GM21381 (cell line): Measurements from ENCODE around the gene MAX.

Source experiments
- ATAC-seq: cut with Tn5 transposase; IDR thresholded peaks from one replicate; pipeline ENCODE4 v1.9.1; 2021; ENCODE audit warnings: mild to moderate bottlenecking, moderate library complexity; ENCODE audit not compliant: unreplicated experiment

Gene MAX, protein sequence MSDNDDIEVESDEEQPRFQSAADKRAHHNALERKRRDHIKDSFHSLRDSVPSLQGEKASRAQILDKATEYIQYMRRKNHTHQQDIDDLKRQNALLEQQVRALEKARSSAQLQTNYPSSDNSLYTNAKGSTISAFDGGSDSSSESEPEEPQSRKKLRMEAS

DNA sequence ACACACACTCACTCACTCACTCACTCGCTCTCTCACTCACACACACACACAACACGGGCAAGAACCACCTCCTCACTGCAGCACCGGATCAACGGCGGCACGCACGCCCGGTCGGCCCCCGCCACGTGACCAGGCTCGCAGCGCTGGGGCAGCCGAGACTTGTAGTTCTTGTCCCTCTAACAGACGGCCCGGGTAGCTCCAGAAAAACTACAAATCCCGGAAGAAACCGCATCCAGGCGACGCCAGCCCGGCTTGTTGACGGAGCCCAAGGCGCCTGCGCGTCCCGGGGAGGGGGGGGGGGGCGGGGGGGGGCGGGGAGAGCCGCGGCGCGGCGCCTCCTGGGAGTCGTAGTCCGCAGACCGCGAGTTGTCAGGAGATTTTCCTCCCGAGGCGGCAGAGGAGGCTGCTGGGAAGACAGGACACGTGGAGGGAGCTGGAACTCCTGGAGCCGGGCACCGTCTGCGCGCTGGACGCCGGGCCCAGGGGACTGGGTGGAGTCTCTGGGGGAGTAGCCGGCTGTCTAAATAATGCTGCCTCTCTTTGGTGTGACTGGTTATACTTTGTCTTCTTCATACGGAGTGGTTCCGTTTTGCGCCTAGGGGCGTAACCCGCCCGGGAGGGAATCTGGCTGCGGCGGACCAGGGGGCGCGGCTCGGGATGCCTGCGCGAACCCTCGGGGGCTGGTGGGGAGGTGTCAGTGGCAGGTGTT is at the start of gene MAX:
Gene MAX, minus strand, starts transcription at position 77 of the 709 bp plus-strand sequence. CDS start 178 bp downstream, outside the sequence.
- ATAC-seq = peak; percentile 82

DNA sequence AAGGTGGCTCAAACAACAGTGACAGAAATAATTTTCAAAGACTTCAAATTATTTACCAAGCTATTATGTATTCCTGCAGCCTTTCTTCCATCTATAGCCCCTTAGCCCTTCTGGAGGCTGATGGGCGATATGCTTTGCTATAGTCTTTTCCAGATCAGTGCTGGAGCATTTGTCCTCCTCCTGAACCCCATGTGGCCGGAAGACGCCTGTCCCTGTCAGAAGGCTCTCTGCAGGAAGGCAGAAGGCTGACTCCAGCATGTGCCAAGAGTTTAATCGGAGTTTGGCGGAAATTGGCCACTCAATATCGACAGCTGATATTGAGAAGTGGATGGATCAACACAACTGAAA is 49.3 kb upstream of the MAX start:
- ATAC-seq = no peak

DNA sequence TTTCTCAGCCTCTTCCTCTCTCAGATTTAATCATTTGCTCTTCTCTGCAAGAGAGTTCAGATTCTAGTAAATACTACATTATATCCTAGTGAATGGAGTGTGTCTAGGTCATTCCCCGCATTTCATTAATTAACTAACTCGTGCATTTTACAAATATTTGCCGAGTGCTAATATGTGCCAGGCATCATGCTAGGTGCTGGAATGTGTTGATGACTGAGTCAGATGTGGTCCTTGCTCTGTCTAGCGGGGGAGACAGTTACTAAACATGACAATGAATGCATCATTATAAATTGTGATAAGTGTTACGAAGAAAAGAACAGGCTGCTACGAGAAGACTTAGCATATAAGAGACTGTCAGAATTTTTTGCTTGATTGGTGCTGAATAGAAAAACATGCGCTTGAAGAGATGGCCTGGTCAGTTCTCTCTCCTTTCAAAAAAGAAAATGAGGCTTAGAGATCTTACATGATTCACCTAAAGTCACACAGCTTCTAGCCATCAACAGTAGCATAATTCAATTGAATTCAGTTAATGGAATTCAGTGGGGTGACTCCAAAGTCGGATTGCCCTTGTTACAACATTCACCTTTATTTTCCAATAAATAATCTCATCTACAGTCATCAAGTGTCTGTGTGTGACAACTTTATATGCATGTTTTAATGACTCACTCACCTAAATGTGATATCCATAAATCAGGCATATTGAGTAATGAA is 48.7 kb upstream of the MAX start:
- ATAC-seq = no peak

DNA sequence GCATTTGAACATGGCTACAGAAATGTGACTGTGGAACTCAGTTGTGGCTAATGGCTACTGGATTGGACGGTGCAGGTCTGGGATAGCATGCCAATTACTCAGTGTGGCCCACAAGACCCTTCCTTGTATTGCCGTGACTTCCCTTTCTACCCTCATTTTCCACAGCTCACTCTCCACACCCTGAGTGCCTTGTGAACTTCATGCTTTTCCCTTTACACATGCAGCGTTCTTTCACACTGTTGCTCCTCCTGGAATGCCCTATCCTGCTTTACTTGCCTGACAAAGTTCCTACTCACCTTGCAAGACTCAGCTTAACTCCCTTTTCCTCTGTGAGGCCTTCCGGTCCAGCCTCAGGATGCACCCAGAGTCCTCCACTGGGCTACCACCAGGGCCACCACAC is 46.8 kb upstream of the MAX start:
- no peak for ATAC-seq

DNA sequence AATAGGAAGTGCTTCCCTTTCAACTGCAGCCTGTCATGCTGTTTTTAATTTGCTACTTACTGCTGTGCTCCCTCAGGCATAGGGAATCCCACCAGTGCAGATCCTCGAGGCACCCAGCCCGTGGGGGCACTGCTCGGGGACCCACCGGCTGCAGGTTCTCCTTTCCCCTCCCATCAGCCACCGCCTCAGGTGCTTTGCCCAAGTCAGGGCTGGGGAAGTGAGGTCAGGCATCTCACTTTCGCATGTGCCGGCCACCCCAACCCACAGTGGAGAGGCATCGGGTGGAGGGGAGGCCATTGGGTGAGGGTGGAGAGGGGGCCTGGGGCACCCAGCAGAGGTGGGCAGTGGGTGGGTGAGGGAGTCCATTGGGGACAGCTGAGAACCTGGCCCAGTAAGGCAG is 41.9 kb upstream of the MAX start:
- ATAC-seq = no peak

DNA sequence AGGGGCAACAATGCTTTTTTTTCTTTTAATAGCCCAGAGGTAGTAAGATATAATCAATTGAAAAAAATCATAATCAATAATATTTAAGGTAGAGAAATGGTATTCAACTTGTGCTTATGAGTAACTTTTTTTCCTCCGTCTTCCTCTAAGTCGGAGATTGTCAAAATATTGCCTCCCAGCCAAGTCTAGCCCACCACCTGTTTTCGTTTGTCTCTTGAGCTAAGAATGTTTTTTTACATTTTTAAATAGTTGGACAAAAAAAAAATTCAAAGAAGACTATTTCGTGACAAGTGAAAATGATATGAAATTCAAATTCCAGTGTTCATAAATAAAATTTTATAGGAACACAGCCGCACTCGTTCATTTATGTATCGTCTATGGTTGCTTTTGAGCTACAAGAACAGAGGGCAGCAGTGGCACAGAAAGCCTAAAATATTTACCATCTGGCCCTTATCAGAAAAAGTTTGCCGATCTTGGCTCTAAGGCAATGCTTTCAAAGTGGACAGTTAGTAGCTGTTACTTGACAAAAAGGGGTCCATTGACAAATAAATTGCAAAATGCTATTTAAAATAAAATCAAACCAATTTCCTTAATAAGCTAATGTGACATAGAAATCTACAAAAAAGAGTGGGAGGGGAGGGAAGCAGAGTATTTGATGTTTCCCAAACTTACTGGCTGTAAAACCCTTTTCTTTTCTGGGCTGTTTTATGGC is 40.8 kb upstream of the MAX start:
- no peak for ATAC-seq

DNA sequence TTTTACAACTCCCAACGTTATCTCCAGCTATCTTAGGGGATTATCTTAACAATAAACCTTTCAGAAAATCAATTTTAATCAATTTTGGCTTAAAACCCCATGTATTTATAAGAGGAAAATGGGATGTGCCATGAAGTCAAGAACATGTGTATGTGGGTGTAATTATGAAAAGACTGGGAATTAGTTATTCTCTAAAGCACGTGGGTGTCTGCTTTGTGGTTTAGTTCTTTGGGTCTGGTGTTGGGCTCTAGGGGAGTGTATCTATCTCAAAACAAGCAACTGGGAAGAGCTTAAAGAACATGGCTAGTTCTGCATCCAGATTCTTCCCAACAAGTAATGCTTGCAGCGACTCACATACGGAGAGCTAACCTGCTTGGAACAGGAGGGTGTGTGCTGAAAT is 40.1 kb upstream of the MAX start:
- ATAC-seq = no peak

DNA sequence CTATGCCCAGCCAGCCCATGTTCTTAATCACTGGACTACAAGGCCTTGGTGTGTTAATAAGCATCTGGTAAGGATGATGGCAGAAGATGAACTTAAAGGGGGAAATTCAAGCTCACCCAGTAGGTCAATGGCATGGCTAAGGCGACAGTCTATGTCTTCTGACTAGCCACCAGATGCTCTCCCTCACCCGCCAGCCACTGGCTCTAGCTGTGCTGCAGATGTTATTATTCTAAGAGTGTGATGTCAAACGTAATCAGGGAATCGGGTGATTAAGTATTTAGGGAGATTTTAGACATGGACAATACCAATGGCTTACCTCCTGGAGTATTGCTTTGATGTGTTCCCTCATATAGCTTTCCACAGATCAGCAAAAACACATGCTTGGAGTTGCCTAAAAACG is 39.2 kb upstream of the MAX start:
- no peak for ATAC-seq

DNA sequence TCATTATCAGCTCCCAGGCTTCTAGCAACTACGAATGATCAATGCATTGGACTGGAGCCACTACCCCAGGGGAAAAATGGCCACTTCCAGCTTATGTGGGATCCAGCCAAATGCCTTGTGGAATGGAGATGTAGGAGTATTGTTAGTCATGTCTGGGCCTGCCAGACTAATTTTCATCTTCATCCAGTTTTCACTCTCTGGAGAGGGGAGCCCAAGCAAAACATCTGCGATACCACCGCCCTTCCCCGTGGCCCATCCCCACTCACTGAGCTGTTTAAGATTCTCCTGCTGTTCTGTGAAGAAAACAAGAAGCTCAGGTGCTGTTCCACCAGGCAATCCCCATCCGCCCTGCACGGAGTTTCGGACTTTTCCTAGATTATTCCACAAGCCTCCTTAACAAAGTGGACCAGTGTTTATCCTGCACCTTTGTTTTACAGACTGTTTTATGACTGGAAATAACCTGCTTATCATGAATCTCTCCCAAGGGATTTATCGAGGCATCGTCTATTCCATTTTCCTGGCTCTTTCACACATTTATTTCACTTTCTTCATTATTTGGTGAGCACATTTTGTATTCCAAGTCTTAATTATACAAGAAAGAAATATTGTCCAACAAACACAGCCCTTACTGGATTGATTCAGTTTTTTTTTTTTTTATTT is 35.5 kb upstream of the MAX start:
- ATAC-seq = no peak

DNA sequence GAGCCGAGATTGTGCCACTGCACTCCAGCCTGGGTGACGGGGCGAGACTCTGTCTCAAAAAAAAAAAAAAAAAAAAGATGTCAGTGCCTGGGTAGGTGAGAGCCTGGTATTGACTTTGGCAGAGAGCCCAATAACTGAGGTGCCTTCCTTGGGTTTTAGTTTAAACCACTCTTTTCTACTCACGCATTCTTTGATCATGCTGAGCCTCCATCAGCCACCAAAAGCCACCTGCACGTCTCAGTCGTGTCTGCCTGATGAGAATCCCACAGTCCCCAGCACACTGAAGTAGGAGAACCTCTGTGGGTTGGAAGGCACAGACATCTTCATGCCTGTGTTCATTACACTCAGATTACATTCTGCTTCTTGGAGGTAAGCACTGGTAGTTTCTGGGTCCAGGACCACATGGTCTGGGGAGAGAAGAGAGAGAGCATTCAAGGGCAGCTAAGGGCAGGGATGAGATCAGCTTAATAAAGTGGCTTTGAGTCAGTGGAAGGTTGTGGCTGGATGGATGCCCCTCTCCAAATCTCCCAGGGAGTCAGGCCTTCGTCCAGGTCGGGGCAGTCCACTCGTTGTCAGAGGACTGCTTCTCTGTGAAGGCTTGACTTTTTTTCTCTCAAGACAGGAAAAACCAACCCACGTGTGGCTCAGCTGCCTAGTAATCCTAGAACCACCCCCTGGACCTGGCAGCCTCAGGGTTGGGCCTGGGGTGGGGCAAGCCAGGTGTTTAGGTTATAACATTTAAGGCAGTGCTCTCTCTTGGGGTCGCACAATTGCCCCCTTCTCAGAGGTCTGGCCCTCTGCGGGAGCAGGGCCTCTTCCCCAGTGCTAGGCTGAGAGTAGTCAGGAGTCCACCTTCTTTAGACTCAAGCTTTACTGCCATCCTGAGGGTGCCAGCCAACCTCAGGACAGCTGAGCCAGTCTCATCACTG is 32.6 kb upstream of the MAX start:
- ATAC-seq = no peak

DNA sequence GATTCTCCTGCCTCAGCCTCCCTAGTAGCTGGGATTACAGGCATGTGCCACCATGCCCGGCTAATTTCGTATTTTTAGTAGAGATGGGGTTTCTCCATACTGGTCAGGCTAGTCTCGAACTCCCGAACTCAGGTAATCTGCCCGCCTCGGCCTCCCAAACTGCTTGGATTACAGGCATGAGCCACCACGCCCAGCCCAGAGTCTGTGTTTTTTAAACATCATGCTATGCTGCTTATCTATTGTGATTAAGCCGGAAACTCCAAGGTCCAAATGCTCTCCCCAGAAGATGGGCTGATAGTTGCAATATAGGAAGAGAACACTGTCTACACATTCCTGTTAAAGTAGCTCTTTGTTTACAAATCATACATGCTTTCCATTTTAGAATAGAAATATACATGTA is 30.5 kb upstream of the MAX start:
- no peak for ATAC-seq

DNA sequence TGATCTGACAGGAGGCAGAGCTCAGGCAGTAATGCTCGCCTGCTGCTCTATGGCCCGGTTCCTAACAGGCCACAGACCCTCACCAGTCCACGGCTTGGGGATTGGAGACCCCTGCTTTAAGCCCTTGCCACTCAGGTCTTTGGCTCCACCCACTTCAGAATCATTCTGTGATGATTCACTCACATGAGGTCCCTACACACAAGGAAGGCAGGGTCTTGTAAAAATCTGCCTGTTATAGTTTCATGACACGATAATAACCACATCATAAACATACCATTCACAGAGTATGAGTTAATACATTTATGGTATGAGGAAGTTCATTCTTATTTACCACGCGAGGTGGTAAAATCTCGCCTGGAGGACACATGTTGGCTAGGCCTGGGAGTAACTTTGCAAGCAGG is 29.0 kb upstream of the MAX start:
- ATAC-seq = no peak

DNA sequence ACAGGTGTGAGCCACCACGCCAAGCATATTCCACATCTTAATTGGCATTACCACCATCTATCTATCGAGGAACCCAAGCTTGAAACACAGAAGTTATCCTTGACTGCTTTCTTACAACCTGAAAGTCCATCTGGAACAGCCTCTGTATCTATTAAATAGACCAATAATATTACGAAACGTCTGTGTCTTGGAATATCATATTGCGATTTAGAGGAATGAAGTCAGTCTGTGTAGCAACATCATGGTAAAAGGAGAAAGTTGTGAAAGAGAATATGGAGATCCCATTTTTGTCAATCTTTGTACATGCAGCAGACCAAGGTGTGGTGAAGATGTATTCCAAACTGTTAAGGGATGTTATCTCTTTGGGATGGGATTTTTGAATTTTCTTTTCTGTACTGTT is 25.8 kb upstream of the MAX start:
- no peak for ATAC-seq

DNA sequence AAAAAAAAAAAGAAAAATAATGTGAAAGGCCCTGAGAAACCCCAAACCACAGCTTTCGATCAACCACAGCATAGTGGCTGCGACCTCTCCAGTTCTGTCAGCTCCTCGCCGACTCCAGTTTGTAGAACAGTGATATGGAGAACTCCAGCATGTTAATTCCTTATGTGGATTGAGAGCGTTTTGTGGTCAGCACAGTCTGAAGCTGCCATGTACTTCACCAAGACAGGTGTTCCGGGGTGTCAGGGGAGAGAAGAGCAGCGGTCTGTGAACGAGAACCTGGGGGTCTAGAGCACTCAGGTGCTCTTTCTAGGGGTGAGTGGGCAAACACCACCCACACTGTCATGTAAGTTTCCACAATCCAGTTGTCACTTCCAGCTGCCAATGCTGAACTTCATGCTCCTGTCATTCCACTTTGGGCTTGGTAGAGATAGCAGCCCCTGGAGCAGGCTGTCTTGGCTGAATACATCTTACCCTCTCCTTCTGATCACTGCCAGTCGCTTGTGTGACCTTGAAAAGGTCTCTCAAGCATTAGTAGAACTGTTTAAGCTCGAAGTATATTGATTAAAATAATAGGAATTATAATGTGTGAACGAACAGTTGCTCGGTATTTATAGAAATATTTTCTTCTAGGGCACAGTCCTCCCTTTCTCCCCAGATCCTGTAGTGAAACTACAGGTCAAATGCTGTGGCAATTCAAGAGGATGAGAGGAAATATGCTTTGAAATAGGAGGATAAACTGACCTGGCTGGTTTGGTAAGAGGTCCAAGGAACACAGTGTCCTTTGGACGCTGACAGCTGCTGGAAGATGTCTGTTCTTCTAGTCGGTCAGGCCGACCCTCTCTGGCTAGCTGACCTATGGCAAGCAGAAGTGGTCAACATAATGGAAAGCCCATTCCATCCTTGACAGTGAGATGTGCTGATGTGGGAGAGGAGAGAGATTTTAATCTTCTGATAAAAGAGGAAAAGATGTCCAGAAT is 15.7 kb upstream of the MAX start:
- no peak for ATAC-seq

DNA sequence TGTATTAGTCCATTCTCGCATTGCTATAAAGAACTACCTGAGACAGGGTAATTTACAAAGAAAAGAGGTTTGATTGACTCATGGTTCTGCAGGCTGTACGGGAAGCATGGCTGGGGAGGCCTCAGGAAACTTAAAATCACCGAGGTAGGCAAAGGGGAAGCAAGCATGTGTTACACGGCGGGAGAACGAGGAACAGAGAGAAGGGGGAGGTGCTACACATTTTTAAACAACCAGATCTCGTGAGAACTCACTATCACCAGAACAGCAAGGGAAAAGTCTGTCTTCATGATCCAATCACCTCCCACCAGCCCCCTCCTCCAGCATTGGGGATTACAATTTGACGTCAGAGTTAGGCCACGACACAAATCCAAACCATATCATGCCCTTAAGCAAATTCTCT is 13.3 kb upstream of the MAX start:
- no peak for ATAC-seq

DNA sequence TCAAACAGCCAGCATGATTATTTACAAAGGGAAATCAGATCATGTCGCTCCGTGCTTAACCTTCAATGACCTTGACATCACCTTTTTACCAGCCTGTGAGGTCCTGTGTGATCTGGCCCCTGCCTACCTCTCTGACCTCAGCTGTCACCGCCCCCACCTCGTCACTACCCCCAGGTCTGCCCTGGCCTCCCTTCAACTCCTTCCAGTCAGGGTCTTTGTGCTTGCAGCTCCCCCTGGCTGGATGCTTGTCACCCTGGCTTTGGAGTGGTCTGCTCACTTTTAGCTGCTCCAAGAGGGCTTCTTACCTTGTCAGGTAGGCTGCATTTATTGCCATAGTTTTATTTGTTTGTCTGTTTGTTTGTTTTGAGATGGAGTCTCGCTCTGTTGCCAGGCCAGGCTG is 8.2 kb upstream of the MAX start:
- ATAC-seq = no peak

DNA sequence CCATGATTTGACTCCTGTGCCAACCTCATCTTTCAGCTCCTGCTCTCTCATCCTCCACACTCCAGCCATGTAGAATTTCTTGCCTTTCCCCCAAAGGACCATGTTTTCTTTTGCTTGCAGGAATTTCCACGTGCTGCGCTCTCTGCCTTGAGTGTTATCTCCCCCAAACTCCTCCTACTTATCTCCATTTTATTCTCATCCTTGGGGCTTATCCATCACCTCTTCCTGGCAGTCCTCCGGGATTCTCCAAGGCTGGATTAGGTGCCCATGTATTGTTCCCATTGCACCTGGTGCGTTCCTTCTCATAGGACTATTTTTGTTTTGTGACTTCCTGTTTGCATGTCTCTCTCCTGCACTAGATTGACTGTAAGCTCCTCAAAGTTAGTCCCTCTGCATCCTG is 7.0 kb upstream of the MAX start:
- ATAC-seq = no peak

DNA sequence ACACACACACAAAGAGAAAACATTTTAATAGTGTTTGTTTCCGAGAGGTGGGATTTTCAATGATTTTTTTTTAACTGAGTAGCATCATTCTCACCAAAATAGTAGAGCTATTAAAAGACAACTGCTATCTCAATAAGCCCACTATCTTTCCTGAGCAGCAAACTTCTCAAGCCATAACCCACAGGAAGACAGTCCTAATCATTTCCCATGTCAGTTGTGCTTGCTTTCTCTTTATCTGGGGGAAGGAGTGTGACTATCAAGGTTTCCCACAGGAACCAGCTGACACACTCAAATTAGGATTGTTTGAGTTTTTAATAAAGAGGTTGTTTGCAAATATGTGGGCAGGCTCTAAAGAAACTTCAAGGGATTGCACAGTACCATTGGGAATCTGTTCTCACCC is 4.9 kb upstream of the MAX start:
- ATAC-seq = no peak

DNA sequence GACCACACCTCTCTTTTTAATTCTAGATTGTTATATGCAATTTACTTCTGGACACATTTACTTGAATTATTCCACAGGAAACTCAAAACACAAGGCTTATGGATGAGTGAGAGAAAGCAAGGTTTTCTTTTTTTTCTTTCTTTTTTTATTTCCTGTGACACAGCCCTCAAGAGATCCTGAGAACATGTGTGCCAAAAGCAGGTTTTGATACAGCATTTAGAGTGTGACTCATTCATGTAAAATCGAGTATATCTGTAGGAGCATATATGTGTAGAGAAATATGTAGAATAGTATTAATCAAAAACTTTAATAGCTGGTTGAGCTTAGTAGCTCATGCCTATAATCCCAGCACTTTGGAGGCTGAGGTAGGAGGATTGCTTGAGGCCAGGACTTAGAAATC is 4.4 kb upstream of the MAX start:
- ATAC-seq = no peak
